HepG2 (cell line): Measurements from ENCODE around the gene TMBIM1. TPM values are rescaled to one million over a fixed set of nuclear protein-coding genes. Genes with fewer than 3 reads are reported as not detected.

Source experiments
- ADNP ChIP-seq: sonication (generic); formaldehyde crosslinking; IDR thresholded peaks from 2 replicates; pipeline ENCODE4 v1.4.0; 2020; ENCODE audit warnings: missing genetic modification reagents
- ASH2L ChIP-seq: fragments of 300-600, 200-600 bp; sonication (generic); IDR thresholded peaks from 2 replicates; pipeline ENCODE4 v1.7.0; 2017; ENCODE audit warnings: low read depth, mild to moderate bottlenecking, moderate library complexity, mixed read lengths, low read length; ENCODE audit not compliant: insufficient read length
- BRCA1 ChIP-seq: sonication (generic); formaldehyde crosslinking; IDR thresholded peaks from 2 replicates; pipeline ENCODE4 v1.4.0; 2020; ENCODE audit warnings: missing genetic modification reagents
- CBX1 ChIP-seq: IDR thresholded peaks from one replicate; pipeline ENCODE4 v1.6.1; 2016; ENCODE audit warnings: antibody characterized with exemption, low read depth
- CBX2 ChIP-seq, 2 experiments: fragments of 200-600 bp in 1 of 2; sonication (generic); formaldehyde crosslinking in 1 of 2; IDR thresholded peaks; 2 replicates each; pipeline versions ENCODE4 v1.7.0 to v1.8.1; 2018 to 2022; ENCODE audit warnings: low read depth in 2 of 2, low read length in 1 of 2, mild to moderate bottlenecking in 1 of 2, missing genetic modification reagents in 1 of 2
- CC2D1A ChIP-seq: sonication (generic); formaldehyde crosslinking; IDR thresholded peaks from 2 replicates; pipeline ENCODE4 v1.8.1; 2023; ENCODE audit warnings: mild to moderate bottlenecking, missing genetic modification reagents
- FOSL1 ChIP-seq: sonication (generic); formaldehyde crosslinking; IDR thresholded peaks from 2 replicates; pipeline ENCODE4 v1.9.0; 2021; ENCODE audit warnings: missing genetic modification reagents, borderline replicate concordance
- FOXA1 ChIP-seq, 2 experiments: fragments of 450-650 bp in 1 of 2; sonication (generic) in 1 of 2; formaldehyde crosslinking in 1 of 2; IDR thresholded peaks; 2 replicates each; pipeline versions ENCODE4 v1.4.0 to v1.6.1; 2016 to 2020; ENCODE audit warnings: missing genetic modification reagents in 1 of 2
- NR2F6 ChIP-seq, 2 experiments: IDR thresholded peaks; 2 replicates each; pipeline ENCODE4 v1.6.1; 2016; ENCODE audit warnings: antibody characterized with exemption in 1 of 2, mild to moderate bottlenecking in 1 of 2
- RCOR2 ChIP-seq: IDR thresholded peaks from 2 replicates; pipeline ENCODE4 v1.6.1; 2016; ENCODE audit warnings: missing biosample characterization, missing genetic modification reagents
- SMC3 ChIP-seq: IDR thresholded peaks from 2 replicates; pipeline ENCODE4 v1.6.1; 2011; ENCODE audit warnings: low read length, improper control_type of control experiment
- THAP9 ChIP-seq: sonication (generic); formaldehyde crosslinking; IDR thresholded peaks from 2 replicates; pipeline ENCODE4; 2020; ENCODE audit warnings: missing genetic modification reagents, mild to moderate bottlenecking, borderline replicate concordance
- XRCC5 ChIP-seq: fragments of 200-400 bp; formaldehyde crosslinking; optimal IDR thresholded peaks from 2 replicates; pipeline ENCODE3; 2017; ENCODE audit warnings: mild to moderate bottlenecking, low read length
- ZBTB7B ChIP-seq: sonication (generic); formaldehyde crosslinking; IDR thresholded peaks from 2 replicates; pipeline ENCODE4 v1.4.0; 2020; ENCODE audit warnings: missing genetic modification reagents
- ZNF792 ChIP-seq: IDR thresholded peaks from 2 replicates; pipeline ENCODE4 v1.6.1; 2016
- polyA plus RNA-seq, 8 experiments: library from polyadenylated mRNA; depleted of rRNA in 3 of 8; stranded (reverse) in 7 of 8; unstranded in 1 of 8; fragments of >200 nt; fragmentation: Illumina TruSeq in 4 of 8; extraction: Trizol in 4 of 8; gene quantifications; 2 replicates each; pipeline versions ENCODE4 v1.2.1 to v1.2.3, GENCODE V29; 2011 to 2016; ENCODE audit warnings: low read depth in 4 of 8, missing spikeins in 1 of 8, mixed read lengths in 1 of 8; ENCODE audit not compliant: insufficient read depth in 1 of 8
- total RNA-seq, 5 experiments: library from RNA; depleted of rRNA; stranded (reverse); fragments of >200 nt; fragmentation: Illumina TruSeq; extraction: Trizol; gene quantifications; 2 replicates each; pipeline ENCODE4 v1.2.3, GENCODE V29; 2016; ENCODE audit warnings: low read depth in 1 of 5
- TF ChIP-seq, protein P1 (sequence below): sonication (generic); formaldehyde crosslinking; conservative IDR thresholded peaks from 2 replicates; pipeline ENCODE4 v1.4.0; 2020; ENCODE audit warnings: mild to moderate bottlenecking, missing genetic modification reagents, moderate library complexity
- TF ChIP-seq, protein P2 (sequence below): IDR thresholded peaks from 2 replicates; pipeline ENCODE4 v1.6.1; 2018; ENCODE audit warnings: missing genetic modification reagents, mild to moderate bottlenecking, missing compliant biosample characterization
- TF ChIP-seq, protein P3 (sequence below): sonication (generic); formaldehyde crosslinking; IDR thresholded peaks from 2 replicates; pipeline ENCODE4 v1.5.0; 2020; ENCODE audit warnings: missing genetic modification reagents
- TF ChIP-seq, protein P4 (sequence below): sonication (generic); formaldehyde crosslinking; IDR thresholded peaks from 2 replicates; pipeline ENCODE4 v1.4.0; 2020; ENCODE audit warnings: missing genetic modification reagents; ENCODE audit errors: not compliant biosample characterization

TMBIM1 gene
- total and polyA plus RNA-seq, 2 of the 13 experiments (the other 11 are each of a cell fraction or from before 2014, with no cell fraction given): 127 to 139 TPM

DNA sequence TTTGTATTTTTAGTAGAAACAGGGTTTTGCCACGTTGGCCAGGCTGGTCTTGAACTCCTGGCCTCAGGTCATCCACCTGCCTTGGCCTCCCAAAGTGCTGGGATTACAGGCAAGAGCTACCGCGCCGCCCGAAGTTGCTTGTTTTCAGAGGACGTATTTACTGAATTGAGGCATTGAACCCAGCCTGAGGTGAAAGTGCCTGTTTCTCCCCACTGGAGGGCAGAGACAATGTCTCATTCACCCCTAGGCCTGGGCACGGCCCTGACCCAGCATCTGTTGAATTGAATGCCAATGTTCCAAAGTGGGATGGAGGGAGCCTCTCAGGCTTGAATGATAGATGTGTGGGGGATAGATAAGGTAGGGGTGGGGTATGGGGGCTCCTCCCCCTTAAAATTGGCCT is 4.5 kb upstream of the TMBIM1 start (continued):
- TF ChIP-seq, protein P1, sequence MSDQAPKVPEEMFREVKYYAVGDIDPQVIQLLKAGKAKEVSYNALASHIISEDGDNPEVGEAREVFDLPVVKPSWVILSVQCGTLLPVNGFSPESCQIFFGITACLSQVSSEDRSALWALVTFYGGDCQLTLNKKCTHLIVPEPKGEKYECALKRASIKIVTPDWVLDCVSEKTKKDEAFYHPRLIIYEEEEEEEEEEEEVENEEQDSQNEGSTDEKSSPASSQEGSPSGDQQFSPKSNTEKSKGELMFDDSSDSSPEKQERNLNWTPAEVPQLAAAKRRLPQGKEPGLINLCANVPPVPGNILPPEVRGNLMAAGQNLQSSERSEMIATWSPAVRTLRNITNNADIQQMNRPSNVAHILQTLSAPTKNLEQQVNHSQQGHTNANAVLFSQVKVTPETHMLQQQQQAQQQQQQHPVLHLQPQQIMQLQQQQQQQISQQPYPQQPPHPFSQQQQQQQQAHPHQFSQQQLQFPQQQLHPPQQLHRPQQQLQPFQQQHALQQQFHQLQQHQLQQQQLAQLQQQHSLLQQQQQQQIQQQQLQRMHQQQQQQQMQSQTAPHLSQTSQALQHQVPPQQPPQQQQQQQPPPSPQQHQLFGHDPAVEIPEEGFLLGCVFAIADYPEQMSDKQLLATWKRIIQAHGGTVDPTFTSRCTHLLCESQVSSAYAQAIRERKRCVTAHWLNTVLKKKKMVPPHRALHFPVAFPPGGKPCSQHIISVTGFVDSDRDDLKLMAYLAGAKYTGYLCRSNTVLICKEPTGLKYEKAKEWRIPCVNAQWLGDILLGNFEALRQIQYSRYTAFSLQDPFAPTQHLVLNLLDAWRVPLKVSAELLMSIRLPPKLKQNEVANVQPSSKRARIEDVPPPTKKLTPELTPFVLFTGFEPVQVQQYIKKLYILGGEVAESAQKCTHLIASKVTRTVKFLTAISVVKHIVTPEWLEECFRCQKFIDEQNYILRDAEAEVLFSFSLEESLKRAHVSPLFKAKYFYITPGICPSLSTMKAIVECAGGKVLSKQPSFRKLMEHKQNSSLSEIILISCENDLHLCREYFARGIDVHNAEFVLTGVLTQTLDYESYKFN: peak; percentile 42; the same call in 1 of the 2 replicates
- TF ChIP-seq NR2F6 (IDR thresholded peaks at IDR 0.05) (no peak), NR2F6 (CRISPR knock-in tag; IDR thresholded peaks at IDR 0.05) (0 out of 2 replicates have a peak, but pooled peaks have one; percentile 14), CBX1 (no peak), SMC3 (peak; percentile 64; the same call in 1 of the 2 replicates), ZNF792 (peak; percentile 79; the same call in 1 of the 2 replicates), ASH2L (no peak), CC2D1A (CRISPR knock-in tag) (0 out of 2 replicates have a peak, but pooled peaks have one; percentile 44), ZBTB7B (CRISPR knock-in tag) (no peak), RCOR2 (CRISPR knock-in tag) (0 out of 2 replicates have a peak, but pooled peaks have one; percentile 46), FOSL1 (CRISPR knock-in tag) (no peak), BRCA1 (CRISPR knock-in tag) (0 out of 2 replicates have a peak, but pooled peaks have one; percentile 45), THAP9 (CRISPR knock-in tag) (0 out of 2 replicates have a peak, but pooled peaks have one; percentile 20), FOXA1 (IDR thresholded peaks at IDR 0.05) (no peak), FOXA1 (CRISPR knock-in tag; IDR thresholded peaks at IDR 0.05) (peak; percentile 61), CBX2 (IDR thresholded peaks at IDR 0.05; ENCODE audit: low read depth, low read length) (no peak), CBX2 (CRISPR knock-in tag; IDR thresholded peaks at IDR 0.05; ENCODE audit: low read depth) (0 out of 2 replicates have a peak, but pooled peaks have one; percentile 52), XRCC5 (no peak), ADNP (CRISPR knock-in tag) (peak; percentile 90; the same call in 1 of the 2 replicates)
- TF ChIP-seq, protein P2, sequence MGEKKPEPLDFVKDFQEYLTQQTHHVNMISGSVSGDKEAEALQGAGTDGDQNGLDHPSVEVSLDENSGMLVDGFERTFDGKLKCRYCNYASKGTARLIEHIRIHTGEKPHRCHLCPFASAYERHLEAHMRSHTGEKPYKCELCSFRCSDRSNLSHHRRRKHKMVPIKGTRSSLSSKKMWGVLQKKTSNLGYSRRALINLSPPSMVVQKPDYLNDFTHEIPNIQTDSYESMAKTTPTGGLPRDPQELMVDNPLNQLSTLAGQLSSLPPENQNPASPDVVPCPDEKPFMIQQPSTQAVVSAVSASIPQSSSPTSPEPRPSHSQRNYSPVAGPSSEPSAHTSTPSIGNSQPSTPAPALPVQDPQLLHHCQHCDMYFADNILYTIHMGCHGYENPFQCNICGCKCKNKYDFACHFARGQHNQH (CRISPR knock-in tag): 0 out of 2 replicates have a peak, but pooled peaks have one; percentile 14
- TF ChIP-seq, protein P3, sequence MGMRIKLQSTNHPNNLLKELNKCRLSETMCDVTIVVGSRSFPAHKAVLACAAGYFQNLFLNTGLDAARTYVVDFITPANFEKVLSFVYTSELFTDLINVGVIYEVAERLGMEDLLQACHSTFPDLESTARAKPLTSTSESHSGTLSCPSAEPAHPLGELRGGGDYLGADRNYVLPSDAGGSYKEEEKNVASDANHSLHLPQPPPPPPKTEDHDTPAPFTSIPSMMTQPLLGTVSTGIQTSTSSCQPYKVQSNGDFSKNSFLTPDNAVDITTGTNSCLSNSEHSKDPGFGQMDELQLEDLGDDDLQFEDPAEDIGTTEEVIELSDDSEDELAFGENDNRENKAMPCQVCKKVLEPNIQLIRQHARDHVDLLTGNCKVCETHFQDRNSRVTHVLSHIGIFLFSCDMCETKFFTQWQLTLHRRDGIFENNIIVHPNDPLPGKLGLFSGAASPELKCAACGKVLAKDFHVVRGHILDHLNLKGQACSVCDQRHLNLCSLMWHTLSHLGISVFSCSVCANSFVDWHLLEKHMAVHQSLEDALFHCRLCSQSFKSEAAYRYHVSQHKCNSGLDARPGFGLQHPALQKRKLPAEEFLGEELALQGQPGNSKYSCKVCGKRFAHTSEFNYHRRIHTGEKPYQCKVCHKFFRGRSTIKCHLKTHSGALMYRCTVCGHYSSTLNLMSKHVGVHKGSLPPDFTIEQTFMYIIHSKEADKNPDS (CRISPR knock-in tag): no peak
- TF ChIP-seq, protein P4, sequence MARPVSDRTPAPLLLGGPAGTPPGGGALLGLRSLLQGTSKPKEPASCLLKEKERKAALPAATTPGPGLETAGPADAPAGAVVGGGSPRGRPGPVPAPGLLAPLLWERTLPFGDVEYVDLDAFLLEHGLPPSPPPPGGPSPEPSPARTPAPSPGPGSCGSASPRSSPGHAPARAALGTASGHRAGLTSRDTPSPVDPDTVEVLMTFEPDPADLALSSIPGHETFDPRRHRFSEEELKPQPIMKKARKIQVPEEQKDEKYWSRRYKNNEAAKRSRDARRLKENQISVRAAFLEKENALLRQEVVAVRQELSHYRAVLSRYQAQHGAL (CRISPR knock-in tag): no peak
